ENCODE data around the gene EXOC3L1.
A peak's percentile ranks its signal among the peaks of the same experiment; 100 is the strongest.

EXOC3L1 gene

GRCh38 chr16:67208154-67208896 is 18.4 kb upstream of the EXOC3L1 start:
- TF ChIP-seq AEBP2 (tag by site-specific recombination; IDR thresholded peaks at IDR 0.05; ENCODE audit: borderline replicate concordance) (no peak), BCL11A (tag by site-specific recombination; IDR thresholded peaks at IDR 0.05; ENCODE audit: low read depth) (no peak), ZNF398 (tag by site-specific recombination; IDR thresholded peaks at IDR 0.05) (no peak), ZNF16 (tag by site-specific recombination; IDR thresholded peaks at IDR 0.05; ENCODE audit: low read depth) (no peak), ZNF621 (tag by site-specific recombination; IDR thresholded peaks at IDR 0.05) (no peak), REPIN1 (tag by site-specific recombination; IDR thresholded peaks at IDR 0.05; ENCODE audit: low read depth) (no peak), ZNF677 (tag by site-specific recombination; IDR thresholded peaks at IDR 0.05) (no peak)
- Histone ChIP-seq H3K36me3 (ENCODE audit: control insufficient read depth in 2 of 2, insufficient read depth in 1 of 2, low read length in 2 of 2) (peaks cover 0 to 26% of the 10 kb centered on the region in 2 experiments; a peak in 1 of 3 replicates), H3K4me1 (ENCODE audit: control insufficient read depth, insufficient read depth, low read length) (no peaks in the 10 kb centered on the region), H3K9me3 (ENCODE audit: control insufficient read depth, insufficient read depth, low read depth, low read length) (no peaks in the 10 kb centered on the region), H3K27ac (ENCODE audit: extremely low read depth, low read depth, low read length) (no peak overlapping the region), H3K4me3 (ENCODE audit: low read depth, low read length) (no peak overlapping the region)
- CTCF ChIA-PET, result interaction anchor here (1.4 to 1.6 kb wide), 2 partner anchors 10 to 11 kb away, joined by 3 to 6 read pairs; partner anchors contain the start of gene ELMO3
- POLR2A ChIA-PET, result interaction anchor here (0.7 to 3.2 kb wide), 7 partner anchors 10 to 38 kb away, joined by 3 to 11 read pairs (median 4); partner anchors contain the start of genes E2F4, ELMO3 and TMEM208

- Histone ChIP-seq H3K27ac (ENCODE audit: extremely low read depth, low read depth, low read length) (no peak overlapping the region), H3K4me1 (ENCODE audit: control insufficient read depth, insufficient read depth, low read length) (no peaks in the 10 kb centered on the region)
- POLR2A ChIA-PET, result interaction anchor here (0.9 to 3.2 kb wide), 6 partner anchors 9 to 39 kb away, joined by 4 to 11 read pairs (median 4); partner anchors contain the start of genes E2F4, ELMO3 and TMEM208
Observed at GRCh38 chr16:67207249-67208091, 17.5 kb upstream of the EXOC3L1 start.

GRCh38 chr16:67206838-67207248 is 16.9 kb upstream of the EXOC3L1 start:
- CTCF ChIA-PET, result interaction anchor here (0.6 kb wide), 1 partner anchor 55 kb away, joined by 6 read pairs; no protein-coding TSS in a partner anchor

More at GRCh38 chr16:67207249-67208091, 17.5 kb upstream of the EXOC3L1 start:
- H3K4me3 ChIP-seq (ENCODE audit: low read depth, low read length), result no peak overlapping the region
- CTCF ChIA-PET, result interaction anchor here (0.6 to 1.6 kb wide), 4 partner anchors 9 to 455 kb away, joined by 3 to 6 read pairs (median 4); partner anchors contain the start of gene ELMO3
- H3K9me3 ChIP-seq (ENCODE audit: control insufficient read depth, insufficient read depth, low read depth, low read length), result no peaks in the 10 kb centered on the region
- TF ChIP-seq ZBTB7A (tag by site-specific recombination; IDR thresholded peaks at IDR 0.05; ENCODE audit: low read depth) (no peak), GLIS1 (tag by site-specific recombination; IDR thresholded peaks at IDR 0.05) (peak; percentile 42; the same call in 1 of the 2 replicates), SCRT2 (tag by site-specific recombination; IDR thresholded peaks at IDR 0.05) (0 out of 2 replicates have a peak, but pooled peaks have one; percentile 34)
- H3K36me3 ChIP-seq (ENCODE audit: control insufficient read depth in 2 of 2, insufficient read depth in 1 of 2, low read length in 2 of 2), result peaks cover 0 to 34% of the 10 kb centered on the region in 2 experiments; a peak in 1 of 3 replicates

More at GRCh38 chr16:67206838-67207248, 16.9 kb upstream of the EXOC3L1 start:
- peaks cover 0 to 41% of the 10 kb centered on the region in 2 experiments; a peak in 1 of 3 replicates for H3K36me3 ChIP-seq (ENCODE audit: control insufficient read depth in 2 of 2, insufficient read depth in 1 of 2, low read length in 2 of 2)
- POLR2A ChIA-PET, result interaction anchor here (3.2 kb wide), 1 partner anchor 9 kb away, joined by 11 read pairs; the partner anchor contains the start of gene ELMO3
- TF ChIP-seq ZFP37 (tag by site-specific recombination; IDR thresholded peaks at IDR 0.05), result no peak
- no peak for TF ChIP-seq ZNF837 (tag by site-specific recombination; IDR thresholded peaks at IDR 0.05)
- no peak for TF ChIP-seq ZFP41 (tag by site-specific recombination; IDR thresholded peaks at IDR 0.05; ENCODE audit: borderline replicate concordance)
- TF ChIP-seq ZNF510 (tag by site-specific recombination; IDR thresholded peaks at IDR 0.05; ENCODE audit: insufficient replicate concordance), result no peak
- no peak for TF ChIP-seq HOXD13 (CRISPR knock-in tag; IDR thresholded peaks at IDR 0.05; ENCODE audit: borderline replicate concordance)
- TF ChIP-seq ZNF549 (tag by site-specific recombination; IDR thresholded peaks at IDR 0.05), result no peak
- TF ChIP-seq ZNF132 (tag by site-specific recombination; IDR thresholded peaks at IDR 0.05; ENCODE audit: borderline replicate concordance), result no peak
- peak; percentile 81 for TF ChIP-seq ZIC2 (tag by site-specific recombination; IDR thresholded peaks at IDR 0.05)
- no peak overlapping the region for H3K4me3 ChIP-seq (ENCODE audit: low read depth, low read length)
- no peak overlapping the region for H3K27ac ChIP-seq (ENCODE audit: extremely low read depth, low read depth, low read length)
- no peaks in the 10 kb centered on the region for H3K9me3 ChIP-seq (ENCODE audit: control insufficient read depth, insufficient read depth, low read depth, low read length)
- H3K4me1 ChIP-seq (ENCODE audit: control insufficient read depth, insufficient read depth, low read length), result no peaks in the 10 kb centered on the region

Measured in HEK293 (cell line).